ENCODE measurements around the gene CDC42SE1.

The CDC42SE1 gene

DNA sequence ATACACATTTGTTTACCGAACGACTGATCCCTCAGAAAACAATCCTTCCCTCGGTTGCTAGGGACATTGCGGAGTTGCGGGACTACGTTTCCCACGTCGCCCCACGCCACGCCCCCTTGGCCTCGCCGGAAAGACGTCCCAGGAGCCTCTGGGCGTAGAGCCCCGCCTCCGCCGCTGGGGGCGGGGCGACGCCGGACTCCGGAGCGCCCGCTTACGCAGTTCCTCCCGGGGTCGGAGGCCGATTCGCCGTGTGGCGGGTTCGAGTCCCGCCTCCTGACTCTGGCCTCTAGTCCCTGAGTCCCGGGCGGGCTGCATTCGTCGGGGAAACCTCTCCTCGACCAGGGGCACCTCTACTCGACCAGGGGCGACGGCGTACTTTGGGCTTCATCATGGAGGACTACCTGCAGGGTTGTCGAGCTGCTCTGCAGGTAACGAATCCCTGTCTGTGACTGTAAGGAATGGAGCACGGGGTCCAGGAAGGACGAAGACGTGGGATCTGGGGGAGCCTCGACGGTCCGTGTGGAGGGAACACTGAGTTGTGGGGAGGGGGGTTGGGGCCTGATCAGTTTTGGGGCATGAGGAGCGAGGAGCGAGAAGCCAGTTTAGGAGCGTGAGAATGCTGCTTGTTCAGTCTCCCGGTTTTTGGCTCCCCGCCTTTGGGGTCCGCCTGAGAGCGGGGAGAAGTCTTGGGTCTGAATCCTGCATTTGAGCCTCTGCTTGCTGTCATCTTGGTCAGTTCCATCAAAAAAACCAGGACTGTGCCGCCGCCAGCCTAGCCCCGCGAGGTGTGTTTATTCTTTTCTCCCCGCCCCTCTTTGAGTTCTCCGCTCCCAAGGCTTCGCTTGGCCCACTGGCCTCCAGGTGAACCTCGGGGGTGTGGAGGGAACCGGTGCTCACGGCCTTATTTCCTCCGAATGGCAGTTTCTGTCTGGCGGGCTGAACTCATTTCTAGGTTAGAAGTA, 50.9 kb downstream of the CDC42SE1 start, which contains the start of gene PRUNE1:
PRUNE1 (plus strand) TSS at position 206 of the 962 bp plus-strand sequence; CDS start at position 390, 184 bp downstream.
- peak; percentile 99 for DNase-seq

GRCh38 chr1:151007853-151008243, 51.6 kb downstream of the CDC42SE1 start:
- no peak for DNase-seq

DNA sequence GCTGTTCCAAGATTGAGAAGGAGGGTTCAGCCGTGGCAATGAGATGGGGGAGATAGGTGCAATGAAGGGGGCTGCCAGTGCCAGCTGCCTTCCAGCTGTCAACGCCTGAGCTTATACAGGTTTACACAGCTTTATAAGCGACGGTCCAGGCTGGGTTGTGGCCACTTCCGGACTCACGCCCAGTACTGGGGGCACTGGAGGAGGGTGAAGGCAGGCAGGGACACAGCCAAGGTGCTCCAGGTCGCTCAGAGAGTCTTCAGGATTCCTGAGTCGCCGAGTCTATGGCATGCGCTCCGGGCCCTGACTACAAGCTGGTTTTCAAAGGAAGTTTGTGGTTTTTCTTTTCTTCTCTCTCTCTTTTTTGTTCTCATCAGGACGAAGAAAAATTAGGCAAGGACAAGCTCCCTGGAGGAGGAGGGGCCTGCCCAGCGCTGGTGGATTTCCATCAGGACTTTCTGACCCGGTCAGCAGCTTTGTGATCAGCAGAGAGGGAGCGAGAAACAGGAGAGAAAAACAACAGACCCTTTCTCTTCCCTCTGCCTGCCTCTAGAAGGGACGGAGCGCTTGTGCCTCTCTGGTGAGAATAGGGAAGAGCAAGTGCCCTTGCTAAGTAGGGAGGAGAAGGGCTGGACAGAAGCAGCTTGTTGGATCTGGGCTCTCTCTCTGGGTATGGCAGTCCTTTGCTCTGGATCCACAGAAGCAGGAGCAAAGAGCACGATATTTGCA, 52.9 kb downstream of the CDC42SE1 start, which contains the start of gene MINDY1:
MINDY1 (minus strand) TSS at position 576 of the 726 bp plus-strand sequence. CDS start 4,285 bp downstream, outside the sequence.
- peak; percentile 93 for DNase-seq

GRCh38 chr1:151005729-151006319, 53.6 kb downstream of the CDC42SE1 start:
- DNase-seq, result peak; percentile 63

- DNase-seq, result peak; percentile 39
Measured at GRCh38 chr1:151003180-151003579, 56.2 kb downstream of the CDC42SE1 start.

DNA sequence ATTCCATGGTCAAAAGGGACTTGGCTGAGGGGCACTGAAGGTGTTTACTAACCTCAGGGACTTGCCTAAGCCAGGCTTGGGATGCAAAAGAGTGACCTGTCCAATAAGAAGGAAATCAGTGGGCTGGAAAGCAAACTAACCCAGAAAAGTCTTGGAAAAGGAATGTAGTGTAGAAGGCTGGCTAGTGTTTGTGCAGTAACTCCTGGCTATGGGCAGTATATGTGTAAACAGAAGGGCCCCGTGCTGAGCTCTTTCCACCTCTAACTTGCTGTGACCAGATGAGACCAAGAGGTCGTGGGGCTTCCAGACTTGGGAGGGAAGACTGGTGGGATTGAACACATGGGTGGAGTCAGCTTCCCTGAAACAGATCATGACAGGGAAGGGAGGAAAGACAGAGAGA, 56.8 kb downstream of the CDC42SE1 start:
- DNase-seq, result no peak

DNA sequence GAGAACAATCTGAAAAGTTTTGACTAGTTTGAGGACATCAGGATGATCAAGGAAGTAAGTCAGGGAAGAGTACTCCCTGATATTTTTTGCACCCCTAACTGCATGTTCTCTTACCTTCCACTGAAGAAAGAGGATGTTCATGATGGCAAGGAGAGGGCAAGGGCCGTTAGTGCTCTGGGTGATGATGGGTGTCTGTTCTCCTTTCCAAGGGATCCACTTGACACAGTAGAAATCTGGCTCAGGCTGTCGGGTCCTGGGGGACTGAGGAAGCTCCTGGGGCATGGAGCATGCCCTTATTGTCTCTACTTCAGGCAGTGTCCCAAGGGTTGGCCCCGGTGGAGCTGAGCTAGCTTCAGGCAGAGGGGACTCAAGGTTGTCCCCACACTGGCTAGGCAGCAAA, 57.4 kb downstream of the CDC42SE1 start:
- no peak for DNase-seq

- DNase-seq, result no peak
Measured at GRCh38 chr1:151001602-151002001, 57.8 kb downstream of the CDC42SE1 start.

All from OCI-M1 (cell line).